Fibroblast of skin of right biceps (primary cell): ENCODE measurements around the gene NFILZ.

Experiments used
- DNase-seq: peaks from one replicate; pipeline ENCODE4 v3.0.0-alpha.2; 2013

NFILZ gene

DNA sequence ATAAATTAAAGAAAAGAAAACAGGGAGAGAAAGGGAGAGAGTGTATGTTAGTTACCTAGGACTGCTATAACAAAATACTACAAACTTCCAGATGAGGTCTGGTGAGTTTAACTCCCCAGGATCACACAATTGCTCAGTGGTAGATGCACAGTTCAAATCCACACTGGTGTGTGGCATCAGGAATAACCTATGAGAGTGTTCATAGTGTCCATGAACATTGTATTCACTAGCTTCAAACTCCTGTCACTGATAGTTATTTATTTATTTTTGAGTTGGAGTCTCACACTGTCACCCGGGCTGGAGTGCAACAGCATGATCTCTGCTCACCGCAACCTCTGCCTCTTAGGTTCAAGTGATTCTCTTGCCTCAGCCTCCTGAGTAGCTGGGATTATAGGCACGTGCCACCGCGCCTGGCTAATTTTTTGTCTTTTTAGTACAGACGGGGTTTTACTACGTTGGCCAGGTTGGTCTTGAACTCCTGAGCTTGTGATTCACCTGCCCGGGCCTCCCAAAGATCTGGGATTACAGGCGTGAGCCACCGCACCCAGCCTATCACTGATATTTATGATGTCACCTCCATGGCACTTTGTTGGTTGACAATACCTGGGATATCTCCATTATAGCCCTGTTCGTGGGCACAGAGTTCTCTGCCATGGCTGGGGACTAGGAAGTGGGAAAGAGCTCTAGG, at the start of gene NFILZ:
TSS of gene NFILZ (plus strand) at position 638 of the 688 bp plus-strand sequence. CDS start 46,133 bp downstream, outside the sequence.
- no peak for DNase-seq

GRCh38 chr19:8580710-8581281, 49.6 kb upstream of the NFILZ start:
- DNase-seq, result peak; percentile 71

GRCh38 chr19:8584965-8585893, 45.2 kb upstream of the NFILZ start:
- no peak for DNase-seq

DNA sequence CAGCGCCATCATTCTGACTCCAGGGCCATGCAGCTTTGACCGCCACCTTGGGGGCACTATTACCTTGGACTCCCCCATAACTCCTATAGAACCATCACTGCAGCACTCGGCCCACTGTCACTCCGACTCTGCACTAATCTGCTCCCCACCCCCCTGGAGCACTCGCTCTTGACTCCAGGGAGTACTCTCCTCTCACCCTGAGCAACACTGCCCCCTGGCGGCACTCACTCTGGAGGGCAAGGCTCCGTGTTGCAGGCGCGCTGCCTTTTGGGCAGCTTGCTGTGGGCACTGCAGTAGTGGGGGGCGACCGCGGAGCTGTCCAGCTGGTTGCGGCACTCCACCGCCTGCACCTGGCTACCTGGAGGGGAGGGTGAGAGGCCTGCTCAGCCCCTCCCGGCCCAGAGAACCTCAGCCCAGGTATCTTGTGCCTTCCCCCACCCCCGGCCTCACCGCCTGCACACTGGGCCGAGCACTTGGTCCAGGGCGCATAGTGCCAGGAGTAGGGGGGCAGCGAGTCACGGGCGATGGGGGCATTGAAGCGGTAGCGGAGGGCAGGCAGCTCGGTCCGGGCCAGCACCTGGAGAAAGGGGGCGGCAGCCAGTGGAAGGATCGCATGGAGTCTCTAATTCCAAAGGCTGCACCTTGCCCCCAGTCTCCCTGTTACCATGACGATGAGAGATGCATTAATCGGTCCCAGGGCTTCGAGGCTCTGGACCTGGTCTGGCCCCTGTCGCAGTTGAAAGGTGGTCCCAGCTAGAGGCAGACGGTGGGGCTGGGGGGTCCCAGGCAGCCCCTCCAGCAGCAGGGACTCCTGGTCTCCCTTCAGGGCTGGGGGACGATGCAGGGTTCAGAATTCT, 44.3 kb upstream of the NFILZ start:
- peak; percentile 43 for DNase-seq

- DNase-seq, result no peak
These were observed 41.2 kb upstream of the NFILZ start for GRCh38 chr19:8589177-8589714.

- DNase-seq, result peak; percentile 93
These were observed 38.0 kb upstream of the NFILZ start for GRCh38 chr19:8592231-8593009.

DNA sequence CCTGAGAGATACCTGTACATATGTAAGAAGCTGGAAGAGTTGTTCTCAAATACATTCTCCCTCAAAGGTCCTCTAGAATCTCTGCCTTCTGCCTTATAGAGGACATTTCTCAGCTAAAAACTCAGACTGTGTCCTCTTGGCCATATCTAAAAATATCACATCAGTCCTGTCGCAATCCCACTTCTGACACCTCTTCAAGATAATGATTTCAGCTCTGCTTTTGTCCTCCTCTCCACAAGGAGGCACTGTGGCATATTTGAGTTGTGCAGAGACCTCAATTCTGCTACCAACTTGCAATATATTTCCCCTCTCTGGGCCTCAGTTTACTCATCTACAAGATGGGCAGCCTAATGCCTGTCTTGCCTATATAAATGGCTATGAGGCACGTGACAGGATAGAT, 36.5 kb upstream of the NFILZ start:
- DNase-seq, result no peak

DNA sequence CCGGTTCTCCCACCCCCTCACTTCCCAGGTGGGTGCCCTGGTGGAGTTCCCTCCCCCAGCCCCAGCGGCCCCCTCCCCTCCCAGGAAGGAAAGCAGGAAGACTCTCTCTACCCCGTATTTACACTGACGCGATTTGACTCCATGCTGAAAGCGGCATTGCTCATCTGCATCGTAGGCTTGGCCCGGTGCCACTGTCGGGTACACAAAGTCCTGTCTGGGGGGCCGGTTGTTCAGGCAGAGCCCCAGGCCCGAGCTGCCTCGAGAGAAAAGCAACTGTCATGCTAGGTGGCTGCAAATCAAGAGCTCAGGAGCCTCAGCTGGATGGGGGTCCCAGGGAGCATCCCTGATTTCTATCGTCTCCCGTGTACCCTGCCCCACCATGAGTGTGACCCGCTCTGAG, 34.8 kb upstream of the NFILZ start:
- DNase-seq, result no peak

DNA sequence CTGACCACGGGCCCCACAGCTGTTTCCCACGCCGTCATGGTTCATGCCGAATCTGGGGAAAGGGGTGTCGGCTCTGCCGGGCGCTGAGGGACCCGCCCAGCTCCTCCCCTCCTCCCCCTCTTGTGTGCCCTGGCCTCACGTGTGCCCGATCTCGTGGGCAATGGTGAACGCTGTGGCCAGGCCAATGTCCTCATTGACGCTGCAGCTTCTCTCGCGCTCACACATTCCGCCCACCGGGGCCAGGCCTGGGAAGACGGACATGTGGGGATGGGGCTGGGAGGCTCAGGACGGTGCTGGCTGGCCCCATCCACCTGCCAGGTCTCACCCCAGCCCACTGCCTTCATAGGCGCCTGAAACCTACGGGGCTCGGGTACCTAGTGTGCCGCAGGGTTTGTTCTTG, 34.3 kb upstream of the NFILZ start:
- DNase-seq, result no peak

GRCh38 chr19:8600064-8600463, 30.4 kb upstream of the NFILZ start:
- DNase-seq, result no peak

GRCh38 chr19:8600816-8601215, 29.6 kb upstream of the NFILZ start:
- no peak for DNase-seq

DNA sequence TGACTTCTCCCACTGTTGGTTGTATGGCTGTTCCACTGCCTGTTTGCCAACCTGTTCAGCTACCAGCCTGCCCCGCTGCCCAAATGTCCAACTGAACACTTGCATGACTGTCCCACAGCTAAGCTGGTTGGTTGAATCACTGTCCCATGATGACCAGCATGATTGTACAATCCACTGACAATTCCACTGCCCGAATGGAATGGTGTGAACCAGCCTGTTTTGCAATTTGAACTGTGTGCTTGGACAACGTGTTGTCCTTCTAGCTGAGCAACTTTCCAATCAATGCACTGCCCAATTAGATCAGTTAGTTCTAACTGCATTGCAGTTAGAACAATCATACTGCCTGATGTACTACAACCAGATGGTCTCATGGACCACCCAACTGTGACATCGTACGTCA, 28.6 kb upstream of the NFILZ start:
- DNase-seq, result no peak

DNA sequence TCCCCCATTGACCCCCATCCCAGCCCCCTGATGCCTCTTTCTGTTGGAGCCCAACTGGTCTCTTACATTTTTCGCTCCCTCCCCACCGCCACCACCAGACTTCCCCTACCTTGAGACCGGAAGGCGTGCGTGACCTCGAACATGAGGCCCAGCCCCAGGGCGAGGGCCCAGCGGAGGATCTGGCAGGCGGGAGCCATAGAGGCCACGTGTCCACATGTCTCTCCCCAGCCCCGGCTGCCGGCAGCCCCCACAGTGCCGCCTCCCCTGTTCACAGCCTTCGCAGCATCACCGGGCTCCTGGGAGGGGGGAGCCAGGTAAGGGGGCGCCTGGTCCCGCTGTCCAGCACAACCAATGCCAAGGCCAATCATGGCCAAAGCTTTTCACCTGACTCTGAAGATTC, 24.9 kb upstream of the NFILZ start:
- no peak for DNase-seq

- peak; percentile 67 for DNase-seq
These were observed 23.0 kb upstream of the NFILZ start for GRCh38 chr19:8607386-8607785.

GRCh38 chr19:8608941-8609278, 21.5 kb upstream of the NFILZ start:
- DNase-seq, result no peak

- DNase-seq, result peak; percentile 70
These were observed 21.0 kb upstream of the NFILZ start for GRCh38 chr19:8609279-8610040.

DNA sequence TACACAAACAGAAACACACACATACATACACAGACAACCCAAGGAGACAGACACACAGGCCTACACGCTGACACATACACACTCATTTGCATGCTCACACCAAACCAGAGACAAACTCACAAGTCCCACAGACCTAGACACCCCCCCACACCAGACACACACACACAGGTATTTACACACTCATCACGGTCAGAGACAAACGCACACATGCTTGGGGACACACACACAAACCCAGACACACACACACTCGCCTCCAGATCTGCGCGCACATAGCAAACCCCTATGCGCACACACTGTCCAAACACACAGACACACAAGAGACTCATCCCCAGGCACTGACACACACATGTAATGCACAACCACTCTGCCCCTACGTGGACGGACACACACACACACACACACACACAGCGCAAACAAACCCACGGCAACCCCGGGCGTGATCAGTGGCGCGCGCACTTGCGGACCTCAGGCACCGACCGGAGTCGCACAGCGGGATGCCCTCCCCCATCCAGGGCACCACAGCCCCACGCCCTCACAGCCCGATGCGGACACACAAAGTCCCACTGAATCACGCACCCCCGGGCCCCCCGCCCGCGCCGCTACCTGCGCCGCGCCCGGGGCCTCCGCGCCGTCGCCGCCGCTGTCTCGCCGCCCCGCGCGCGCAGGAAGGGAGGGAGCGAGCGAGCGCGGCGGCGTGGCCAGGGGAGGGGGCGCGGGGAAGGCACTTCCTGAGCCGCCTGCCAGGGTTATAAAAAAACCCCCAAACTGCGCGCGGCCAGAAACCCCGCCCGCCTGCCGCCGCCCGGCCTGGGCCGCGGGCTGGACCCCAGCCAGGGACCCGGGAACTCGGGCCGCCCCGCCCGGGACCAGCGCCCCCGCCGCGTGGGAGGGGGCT, 20.1 kb upstream of the NFILZ start, which contains the start of gene ADAMTS10:
TSS of gene ADAMTS10 (minus strand) at position 675 of the 895 bp plus-strand sequence. CDS start 5,005 bp downstream, outside the sequence.
- DNase-seq, result peak; percentile 53

DNA sequence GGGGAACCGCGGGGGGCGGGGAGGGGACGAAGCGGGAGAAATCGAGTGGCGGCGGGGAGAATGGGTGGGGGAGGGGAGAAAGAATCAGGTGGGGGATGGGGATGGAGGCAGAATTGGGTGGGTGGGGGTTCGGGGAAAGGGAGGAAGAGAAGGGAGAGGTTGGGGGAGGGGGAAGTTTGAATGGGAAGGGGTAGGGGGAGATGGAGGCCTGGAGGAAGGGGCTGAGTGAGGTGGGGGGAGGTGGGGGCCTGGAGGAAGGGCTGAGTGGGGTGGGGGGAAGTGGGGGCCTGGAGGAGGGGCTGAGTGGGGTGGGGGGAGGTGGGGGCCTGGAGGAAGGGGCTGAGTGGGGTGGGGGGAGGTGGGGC, 19.5 kb upstream of the NFILZ start:
- no peak for DNase-seq

DNA sequence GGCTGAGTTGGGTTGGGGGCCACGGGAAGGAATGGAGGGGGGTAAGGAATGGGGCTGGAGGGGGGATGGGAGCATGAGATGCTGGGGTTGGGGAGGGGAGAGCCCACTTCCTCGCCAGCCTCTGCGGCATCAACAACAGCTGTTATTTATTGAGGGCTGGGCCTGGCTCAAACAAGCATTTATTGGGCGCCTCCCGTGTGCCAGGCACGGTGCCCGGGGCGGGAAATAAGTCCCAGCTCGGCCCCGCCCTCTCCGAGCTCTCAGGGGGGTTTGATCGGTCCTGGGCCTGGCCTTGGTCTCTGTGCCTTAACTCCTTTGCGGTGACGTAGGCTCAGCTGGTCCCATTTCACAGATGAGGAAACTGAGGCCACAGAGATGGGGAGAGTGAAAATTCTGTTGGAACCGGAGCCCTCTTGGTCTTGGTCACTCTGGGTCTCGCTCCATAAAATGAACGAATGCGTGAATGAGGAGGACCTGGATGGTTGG, 19.0 kb upstream of the NFILZ start:
- DNase-seq, result peak; percentile 42
